Stimulated activated CD8-positive, alpha-beta memory T cell treated with anti-CD3 and anti-CD28 coated beads, Interleukin-7, amount 100 ng/mL, for 4 hours (primary cell): ENCODE results near the gene PCIF1.
"Not testable (repeated sequence)": the region's sequence is repeated elsewhere in the genome, so short reads cannot be mapped to it uniquely, and the experiment has no call there.

Experiments
- DNase-seq, 2 donors: peaks; one replicate each; pipeline ENCODE4 v3.0.0-alpha.2; 2020; ENCODE audit warnings: low read depth in 2 of 2

PCIF1 gene

DNA sequence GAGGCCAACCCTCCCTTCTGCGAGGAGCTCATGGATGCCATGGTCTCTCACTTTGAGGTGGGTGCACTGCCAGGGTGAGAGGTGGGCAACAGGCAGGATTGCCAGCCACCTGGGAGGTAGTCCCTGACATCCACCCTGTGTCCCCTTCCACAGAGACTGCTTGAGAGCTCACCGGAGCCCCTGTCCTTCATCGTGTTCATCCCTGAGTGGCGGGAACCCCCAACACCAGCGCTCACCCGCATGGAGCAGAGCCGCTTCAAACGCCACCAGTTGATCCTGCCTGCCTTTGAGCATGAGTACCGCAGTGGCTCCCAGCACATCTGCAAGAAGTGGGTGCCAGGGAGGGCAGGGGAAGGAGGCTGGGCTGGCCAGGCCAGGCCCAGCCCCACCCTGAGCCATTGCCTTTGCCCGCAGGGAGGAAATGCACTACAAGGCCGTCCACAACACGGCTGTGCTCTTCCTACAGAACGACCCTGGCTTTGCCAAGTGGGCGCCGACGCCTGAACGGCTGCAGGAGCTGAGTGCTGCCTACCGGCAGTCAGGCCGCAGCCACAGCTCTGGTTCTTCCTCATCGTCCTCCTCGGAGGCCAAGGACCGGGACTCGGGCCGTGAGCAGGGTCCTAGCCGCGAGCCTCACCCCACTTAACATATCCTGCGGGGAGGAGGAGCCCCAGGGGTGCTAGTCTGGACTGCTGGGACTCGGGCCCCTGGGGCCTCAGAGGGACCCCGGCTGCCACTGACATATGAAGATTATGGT, 12.8 kb downstream of the PCIF1 start:
- no peak for DNase-seq

DNA sequence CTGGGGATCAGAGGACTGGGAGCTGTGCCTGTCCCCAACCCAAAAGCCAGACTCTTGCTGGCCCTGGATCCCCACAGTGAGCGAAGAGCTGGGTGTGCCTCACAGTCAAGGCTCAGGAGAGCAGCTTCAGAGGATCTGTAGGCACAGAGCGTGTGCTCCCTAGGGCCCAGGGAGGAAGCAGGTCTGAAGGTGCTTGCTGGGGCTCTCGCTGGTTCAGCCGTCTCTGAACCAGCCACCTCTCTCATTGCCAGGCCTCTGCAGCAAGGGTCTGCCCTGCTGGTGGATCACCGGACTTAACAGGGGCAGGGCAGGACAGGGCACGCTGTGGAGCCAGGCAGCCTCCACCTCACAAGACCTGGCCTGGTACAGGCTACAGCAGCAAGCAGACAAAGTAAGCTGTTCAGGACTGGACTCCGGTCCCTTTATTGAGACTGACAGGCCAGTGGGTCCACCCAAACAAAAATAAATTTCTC, 13.8 kb downstream of the PCIF1 start:
- DNase-seq, result no peak

DNA sequence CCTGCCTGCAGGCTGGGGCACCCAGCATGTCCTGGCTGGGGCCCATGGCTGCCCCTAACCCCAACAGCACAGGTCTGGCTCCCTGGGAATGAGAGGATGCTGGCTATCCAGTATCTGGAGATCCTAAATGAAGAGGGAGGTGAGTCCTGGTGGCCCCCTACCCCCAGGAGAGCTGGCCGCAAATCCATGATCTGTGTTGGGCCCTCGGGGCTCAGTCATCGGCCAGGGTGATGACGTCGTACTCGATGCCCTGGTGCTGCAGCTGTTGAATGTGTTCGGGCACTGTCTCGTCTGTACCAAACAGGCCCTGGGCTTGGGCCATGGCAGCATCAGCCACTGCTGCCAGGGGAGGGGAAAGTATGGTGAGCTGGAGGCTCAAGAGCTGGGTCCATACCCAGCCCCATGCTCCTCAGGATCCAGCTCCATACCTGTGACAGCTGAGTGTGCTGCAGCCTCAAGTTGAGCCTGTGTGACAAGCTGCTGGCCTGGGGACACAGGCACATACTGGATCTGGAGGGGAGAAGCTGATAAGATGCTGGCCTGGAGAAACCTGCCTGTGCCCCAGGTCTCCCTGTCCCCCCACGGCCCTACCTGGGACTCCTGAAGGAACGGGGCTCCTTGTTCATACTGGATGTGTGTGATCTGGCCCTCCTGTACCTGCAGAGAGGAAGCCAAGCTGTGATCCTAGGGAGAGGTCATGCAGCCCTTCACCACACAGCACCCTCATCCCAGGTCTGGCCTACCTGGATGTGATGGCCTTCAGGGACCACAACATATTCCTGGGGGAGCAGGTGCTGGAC, 14.5 kb downstream of the PCIF1 start:
- no peak for DNase-seq

DNA sequence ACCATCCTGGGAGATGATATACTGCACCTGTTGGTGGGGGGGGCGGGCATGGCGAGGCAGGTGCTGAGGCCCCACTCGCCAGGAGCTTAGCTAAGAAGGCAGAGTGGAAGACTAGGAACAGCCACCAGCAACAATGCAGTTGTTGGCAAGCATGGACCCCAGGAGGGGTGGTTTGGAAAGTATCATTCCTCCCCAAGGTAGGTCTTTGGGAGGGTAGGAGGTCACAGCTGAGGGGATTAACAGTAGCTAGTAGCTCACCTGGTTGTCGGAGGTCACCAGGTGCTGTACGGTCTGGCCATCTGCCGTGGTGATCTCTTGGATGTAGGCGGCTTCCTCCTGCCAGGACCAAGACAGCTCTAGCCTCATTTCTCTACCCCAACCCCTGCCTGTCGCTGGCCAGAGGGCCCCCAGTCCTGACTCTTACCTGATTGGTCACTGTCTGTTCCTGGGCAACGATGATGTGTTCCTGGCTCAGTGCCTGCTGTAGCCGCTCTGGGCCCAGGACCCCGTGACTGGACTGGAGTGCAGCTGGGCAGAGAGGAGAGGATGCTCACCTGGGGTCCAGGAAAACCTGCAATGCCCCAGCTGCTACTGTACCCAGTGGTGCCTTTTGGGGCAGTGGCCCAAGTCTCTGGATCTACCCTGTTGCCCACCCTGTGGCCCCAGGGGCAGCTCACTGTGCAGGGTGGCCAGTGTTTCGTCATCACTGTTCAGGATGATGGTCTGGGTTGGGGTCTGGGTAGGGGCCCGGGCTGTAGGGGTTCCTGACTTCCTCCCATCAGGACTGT, 15.3 kb downstream of the PCIF1 start:
- DNase-seq, result no peak

DNA sequence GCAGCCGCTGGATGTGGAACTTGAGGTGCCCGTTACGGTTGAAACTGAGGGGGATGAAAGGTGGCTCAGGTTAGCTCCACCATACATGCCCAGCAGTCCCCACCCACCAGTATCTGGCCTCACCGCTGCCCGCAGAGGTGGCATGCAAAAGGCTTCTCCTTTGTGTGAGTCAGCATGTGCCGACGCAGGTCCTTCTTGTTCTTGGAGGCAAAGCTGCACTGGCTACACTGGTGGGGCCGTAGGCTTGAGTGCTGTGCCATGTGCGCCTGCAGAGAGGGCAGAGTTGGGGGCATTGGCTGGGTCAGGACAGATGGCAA, 15.8 kb downstream of the PCIF1 start:
- DNase-seq, result no peak

DNA sequence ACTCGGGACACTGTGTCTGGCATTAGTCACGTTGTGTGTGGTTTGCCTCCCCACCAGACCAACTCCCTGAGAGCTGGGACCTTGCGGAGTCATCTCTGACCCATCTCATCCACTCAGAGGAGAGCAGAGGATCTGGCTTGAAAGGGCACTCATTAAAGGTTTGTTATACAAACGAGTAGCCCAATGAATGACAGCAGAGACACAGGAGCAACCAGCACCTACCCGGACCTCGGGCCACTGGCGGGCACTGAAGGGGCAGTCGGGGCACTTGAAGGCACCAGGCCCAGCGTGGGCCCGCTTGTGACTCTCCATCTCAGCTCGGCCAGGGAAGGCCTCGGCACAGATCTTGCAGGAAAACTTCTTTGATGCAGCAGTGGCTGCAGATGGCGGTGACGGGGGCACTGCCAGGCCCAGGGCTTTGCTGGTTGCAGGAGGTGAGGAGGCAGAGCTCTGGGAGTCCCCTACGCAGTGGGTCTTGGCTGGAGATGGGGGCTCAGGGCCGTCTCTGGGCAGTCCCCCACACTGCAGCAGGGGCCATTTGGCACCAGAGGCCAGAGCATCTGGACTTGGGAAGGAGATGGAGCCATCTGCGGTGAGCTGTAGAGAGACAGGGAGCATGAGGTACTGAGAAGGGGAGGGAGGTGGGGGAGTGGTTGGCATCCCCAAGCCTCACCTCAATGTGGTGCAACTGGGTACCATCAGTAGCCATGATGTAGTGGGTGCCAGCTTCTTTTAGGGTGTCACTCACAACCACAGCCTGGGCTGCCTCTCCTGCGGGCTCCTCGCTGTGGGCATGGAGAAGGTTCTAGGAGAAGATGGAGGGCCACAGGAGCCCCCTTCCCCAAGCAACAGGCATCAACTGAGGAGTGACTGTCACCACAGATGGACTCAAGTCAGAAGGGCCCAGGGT, 17.7 kb downstream of the PCIF1 start:
- DNase-seq, result no peak

DNA sequence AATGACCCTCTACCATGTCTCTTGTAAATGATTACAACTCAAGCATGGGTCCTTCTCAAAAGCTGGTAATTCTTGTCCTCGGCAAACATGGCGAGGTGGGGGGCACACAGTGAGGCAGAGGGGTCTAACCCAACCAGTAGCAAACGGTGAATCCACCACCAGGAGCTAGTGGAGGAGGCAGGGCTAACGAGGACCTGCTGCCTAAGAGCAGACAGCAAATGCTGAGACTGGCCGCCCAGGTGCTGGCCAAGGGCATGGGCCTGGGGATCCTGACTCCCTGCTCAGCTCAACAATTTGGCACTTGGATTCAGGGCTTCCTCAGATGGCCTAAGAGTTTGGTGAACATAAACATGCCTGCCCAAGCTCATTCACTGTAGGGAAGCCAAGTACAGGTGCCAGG, 18.4 kb downstream of the PCIF1 start:
- DNase-seq, result no peak

DNA sequence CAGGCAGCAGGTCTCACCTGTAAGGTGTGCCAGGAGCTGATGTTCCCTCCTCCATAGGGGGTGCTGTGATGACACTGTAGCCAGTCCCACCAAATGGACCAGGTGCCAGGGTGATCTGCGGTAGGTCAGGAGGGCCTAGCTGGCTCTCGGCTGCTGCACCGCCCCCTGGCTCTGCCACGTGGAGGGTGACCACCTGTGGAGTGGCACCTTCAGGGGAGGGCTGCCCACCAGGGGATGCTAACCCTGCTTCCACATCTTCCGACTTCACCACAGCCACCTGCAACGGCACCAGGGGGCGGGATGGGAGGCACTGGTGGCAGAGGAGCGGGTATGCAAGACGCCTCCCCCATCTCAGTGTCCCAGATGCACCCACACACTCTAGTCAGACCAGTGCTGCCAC, 19.2 kb downstream of the PCIF1 start:
- no peak for DNase-seq

DNA sequence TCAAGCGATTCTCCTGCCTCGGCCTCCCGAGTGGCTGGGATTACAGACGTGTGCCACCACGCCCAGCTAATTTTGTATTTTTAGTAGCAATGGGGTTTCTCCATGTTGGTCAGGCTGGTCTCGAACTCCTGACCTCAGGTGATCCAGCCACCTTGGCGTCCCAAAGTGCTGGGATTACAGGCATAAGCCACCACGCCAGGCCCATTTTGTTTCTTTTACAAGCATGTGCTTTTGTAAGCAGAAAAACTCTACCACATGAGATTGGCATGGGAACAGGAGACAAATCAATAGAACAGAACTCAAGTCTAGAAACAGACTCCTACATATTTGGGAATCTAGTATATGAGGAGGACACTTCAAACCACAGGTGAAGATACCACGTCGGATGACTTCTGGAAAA, 21.8 kb downstream of the PCIF1 start:
- not testable (repeated sequence) for DNase-seq

DNA sequence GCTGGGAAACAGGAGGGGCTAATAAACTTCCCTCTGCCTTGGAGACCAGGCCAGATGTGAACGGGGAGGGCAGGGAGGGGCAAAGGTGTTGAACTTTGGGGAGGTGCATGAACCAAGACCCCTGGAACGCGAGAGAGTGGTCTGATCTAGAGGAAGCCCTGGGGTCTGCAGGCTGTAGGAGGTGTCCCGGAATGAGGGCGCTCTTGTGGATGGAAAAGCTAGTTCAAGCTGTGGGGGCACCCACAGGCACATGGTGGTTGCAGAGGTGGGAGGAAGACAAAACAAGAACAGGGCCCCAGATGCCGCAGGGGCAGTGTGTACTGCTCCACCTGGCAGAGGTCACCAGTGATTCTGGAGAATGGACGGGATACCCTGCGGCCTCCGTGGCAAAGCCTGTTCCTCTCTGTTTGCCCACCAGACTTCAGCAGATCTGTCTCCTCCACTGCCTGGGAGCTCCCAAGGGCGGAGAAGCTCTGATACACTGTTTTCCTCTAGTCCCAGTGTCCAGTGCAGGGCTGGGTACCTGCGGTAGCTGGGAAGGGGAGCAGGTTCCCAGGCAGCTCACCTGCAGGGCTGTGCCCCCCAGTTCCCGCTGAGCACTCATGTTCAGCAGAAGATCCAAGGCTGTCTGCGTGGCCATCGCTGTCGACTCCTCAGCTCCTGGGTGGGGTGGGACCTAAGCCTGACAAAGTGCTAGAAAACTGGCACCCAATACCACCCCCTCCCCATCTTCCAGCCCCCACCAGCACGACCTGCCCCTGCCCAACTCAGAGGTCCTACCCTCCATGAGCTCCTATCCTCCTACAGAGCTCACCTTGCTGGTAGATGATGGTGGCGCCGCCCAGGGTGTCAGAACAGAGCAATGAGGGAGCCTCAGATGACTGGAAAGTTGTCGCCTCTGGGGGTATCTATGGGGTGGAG, 22.8 kb downstream of the PCIF1 start:
- DNase-seq, result no peak

DNA sequence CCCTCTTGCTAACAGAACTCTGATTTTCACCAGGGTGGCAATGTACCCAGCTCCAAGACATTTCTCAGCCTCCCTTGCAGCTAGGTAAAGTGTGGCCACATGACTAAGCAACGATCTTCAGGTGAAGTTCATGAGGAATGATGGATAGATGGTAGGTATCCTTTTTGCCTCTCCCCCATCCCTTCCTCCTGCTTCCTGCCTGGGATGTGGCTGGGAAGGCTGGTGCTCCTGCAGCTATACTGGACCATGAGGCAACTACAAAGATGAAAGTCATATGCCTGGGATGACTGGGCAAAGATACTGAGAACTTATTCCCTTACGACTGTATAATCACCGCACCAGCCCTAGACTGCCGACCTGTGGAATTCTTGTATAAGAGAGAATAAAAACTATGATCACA, 24.1 kb downstream of the PCIF1 start:
- DNase-seq, result no peak

DNA sequence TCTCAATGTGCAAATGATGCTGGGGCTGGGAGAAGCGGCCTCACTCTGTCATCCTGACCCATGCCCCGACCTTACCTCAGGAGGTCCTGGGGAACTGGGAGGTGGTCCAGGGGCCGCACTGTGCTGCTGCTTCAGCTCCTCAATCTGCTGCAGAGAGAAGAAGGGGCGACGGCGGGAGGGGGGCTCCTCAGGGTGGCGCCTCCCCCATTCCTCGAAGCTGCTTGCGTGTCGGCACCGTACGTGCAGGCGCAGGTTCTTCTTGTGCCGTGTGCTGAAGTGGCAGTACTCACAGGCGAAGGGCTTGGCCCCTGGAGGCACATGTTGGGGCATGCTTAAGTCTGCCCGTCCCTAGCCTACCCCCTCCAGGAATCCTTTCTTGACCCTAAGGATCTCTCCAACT, 24.6 kb downstream of the PCIF1 start:
- no peak for DNase-seq

DNA sequence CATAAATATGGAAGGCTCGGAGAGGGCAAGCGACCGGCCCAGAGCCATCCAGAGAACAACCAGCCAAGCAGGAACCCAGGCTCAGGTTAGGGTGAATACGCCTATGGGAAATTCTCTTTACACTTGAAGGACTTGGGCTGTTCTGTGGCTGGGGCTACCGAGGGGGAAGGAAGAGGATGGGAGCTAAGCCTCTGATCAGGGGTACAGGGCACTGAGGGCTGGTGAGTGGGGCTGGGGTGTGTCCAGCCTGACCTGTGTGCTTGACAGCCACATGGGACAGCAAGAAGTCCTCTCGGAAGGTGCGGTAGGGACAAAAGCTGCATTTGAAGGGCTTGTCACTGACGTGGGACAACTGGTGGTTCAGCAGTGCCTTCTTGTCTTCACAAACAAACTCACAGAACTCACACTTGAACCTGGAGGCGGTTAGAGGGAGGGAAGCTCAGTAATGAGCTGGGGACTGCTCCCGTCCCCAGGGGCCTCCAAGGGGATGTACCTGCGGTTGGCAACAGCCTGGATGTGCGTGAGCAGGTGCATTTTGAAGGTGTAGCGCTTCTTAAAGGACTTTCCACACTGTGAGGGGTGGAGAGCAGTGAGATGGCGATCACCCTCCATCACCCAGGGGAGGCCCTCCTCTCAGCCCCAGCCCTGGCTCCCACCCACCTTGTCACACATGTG, 25.6 kb downstream of the PCIF1 start:
- no peak for DNase-seq

DNA sequence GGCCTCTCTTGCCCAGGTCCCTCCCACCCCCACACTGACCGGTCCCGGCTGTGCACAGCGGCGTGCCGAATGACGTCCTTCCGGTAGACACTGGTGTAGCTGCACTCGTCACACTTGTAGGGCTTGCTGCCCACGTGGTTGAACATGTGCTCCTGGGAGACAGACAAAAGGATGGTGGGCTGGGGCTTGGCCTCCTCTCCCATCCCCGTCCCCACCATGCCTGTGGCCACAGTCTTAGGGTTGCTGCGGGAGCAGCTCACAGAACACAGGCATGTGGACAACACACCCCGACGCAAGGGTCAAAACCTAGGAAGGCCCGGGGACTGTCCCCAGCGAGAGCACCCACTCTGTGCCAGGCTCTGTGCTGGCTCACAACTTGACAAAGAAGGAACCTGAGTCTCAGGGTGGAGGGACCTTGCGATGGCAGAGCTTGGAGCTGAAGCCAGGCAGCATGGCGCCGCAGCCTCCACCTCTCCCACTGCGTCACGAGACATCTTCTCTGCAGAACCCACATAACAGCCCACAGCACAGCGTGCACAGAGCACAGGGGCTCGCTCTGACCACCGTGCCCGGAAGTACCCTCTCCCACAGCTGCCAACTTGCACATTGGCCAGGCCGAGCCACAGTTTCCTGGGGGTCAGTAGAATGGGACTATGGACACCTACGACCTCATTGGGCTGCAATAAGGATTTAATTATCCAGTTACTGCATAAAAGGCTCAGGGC, 27.7 kb downstream of the PCIF1 start:
- DNase-seq, result no peak

DNA sequence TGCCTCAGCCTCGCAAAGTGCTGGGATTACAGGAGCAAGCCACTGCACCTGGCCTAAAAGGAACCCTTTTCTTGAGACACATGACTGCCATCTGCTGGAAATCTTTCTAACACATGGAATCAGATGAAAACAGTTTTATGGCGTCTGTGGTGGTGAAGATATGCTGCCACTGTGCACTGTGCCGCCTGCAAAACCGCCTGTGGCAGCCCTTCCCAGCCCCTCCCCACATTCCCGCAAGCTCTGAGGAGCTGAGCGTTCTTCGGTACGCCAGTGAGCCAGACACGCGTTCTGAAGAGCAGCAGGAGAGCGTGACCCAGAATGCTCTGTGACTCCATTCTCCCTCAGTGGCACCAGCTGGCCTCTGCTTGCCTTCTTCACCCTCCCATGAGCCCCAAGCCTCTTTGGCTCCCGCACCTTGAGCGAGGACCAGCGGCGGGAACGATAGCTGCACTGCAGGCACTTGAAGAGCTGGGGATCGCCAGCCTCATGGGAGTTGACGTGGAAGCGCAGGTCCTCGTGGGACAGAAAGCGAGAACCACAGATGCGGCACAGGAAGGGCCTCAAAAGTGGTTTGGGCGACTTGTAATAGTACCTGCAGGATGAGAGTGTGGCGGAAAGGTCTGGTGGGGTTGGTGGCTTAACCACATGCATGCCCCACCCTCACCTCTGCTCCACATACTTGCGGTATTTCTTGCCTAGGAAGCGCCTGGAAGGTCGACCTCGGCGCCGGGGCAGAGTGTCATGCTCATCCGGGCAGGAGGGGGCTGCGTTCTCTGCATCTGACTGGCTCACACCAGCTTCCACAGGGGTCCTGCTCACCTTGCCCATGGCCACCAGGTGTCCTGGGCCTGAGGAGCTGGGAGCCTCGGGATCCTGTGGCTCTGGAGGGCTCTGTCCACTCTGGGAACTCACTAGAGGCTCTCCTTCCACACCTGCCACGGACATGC, 28.8 kb downstream of the PCIF1 start:
- DNase-seq, result no peak

DNA sequence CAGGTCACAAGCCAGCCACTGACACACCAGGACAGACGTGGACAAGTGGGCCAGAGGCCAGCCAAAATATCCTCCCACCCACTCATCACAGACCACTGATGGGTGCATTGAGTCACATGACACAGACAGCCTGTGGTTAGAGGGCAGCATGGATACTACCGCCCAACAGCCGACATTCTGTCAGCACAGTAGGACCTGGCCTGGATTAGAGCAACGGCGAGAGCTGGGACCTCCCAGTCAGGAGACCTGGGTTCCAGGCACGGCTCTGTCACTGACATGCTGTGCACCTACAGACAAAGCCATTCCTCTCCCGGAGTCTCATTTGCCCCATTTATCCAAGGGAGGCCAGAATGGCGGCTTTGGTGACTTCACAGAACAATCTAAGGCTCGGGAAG, 29.5 kb downstream of the PCIF1 start:
- no peak for DNase-seq

DNA sequence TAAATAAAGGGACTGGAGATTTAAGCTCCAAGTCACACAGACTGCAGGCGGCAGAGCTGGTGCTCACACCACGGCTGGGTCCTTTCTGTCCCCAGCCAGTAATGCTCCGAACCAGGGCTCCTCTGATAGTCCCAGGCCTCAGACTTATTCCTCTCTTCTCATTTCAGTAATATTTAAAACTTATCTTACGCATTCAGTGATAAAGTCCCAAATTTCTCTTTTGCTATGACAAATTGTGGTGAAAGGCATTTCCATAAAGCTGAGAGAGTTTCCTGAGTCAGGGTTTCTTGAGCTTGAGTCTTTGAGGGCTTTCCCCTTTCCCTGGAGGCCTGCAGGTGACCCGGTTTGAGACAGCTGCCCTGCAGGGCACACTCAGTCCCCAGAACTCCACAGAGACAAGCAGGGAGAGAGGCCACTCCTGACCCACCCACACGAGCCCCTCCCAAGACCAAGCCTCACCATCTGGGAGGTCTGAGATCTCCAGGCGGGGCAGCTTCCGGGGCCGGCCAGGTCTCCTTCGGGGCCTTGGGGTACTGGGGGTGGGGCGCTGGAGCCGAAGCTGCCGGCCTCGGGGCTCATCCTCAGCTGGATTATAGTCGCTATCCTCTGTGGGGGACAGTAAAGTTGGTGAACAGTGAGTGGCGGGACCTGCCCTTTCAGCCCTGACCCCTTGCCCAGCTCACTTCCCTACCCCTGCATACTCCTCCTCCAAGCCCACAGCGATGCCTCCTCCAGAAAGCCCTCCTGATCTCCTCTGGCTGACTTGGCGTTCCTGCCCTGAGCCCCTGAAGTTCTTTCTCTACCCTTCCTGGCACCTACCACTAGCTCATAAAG, 30.9 kb downstream of the PCIF1 start:
- DNase-seq, result no peak
